Stimulated activated CD4-positive, alpha-beta T cell treated with anti-CD3 and anti-CD28 coated beads, Interleukin-1b, Interleukin-23, amount 100 ng/mL, for 1 hour (primary cell): ENCODE data around the gene PID1.

Experiments
- DNase-seq, 2 donors: peaks; one replicate each; pipeline ENCODE4 v3.0.0-alpha.2; 2020; ENCODE audit warnings: low read depth in 2 of 2

The PID1 gene

DNA sequence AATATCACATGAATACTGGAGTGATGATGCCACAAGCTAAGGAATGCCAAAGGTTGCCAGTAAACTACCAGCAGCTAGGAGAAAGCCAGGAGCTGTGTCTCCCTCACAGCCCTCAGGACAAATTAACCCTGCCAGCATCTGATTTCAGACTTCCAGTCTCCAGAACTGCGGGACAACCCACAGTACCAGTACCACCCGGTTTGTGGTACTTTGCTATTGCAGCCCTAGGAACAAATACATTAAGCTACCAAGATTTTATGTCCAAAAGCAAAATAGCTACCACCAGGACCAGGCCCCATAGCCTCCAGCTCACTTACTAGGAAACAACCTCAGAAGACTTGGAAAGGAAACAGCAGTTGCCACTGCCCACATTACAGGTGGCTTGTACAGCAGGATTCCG is 10.0 kb downstream of the PID1 start:
- DNase-seq = no peak

DNA sequence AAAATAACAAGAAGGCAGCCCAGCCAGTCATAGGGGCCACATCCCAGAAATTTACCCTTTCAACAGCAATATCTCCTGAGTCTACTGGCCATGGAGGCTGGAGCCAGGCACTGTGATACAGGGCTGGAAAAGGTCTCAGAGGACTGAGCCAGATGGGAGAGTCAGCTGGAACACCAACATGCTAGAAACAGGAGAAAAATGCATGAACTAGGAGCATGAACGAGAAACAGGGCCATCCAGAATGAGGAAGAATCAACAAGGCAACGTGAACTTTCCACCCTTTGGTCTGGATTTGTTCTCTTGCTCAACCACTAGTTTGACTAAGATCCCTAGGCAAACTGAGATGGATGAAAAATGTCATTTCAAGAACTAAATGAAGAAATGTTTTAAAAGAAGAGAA is 13.1 kb downstream of the PID1 start:
- DNase-seq = no peak

- no peak for DNase-seq
Measured at GRCh38 chr2:229256376-229256775, 14.7 kb downstream of the PID1 start.

DNA sequence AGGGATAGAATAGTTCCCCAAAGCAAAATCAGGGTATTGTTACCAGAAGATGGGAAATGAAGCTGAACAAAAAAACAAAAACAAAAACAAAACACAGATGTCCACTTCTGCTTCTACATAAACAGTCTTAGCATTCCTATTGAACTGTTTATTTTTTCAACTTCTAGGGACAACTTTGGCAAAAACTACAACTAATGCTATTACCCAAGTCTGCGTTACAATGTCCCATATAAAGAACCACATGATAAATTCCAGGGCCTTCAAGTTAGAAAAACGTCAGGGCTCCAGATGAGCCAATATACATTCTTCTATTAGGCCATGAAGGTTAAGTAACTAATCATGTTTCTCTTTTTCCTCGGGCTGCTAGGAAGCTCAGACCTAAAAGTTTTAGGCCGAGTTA is 16.9 kb downstream of the PID1 start:
- DNase-seq = no peak

- DNase-seq = no peak
Measured at GRCh38 chr2:229252996-229253395, 18.1 kb downstream of the PID1 start.

DNA sequence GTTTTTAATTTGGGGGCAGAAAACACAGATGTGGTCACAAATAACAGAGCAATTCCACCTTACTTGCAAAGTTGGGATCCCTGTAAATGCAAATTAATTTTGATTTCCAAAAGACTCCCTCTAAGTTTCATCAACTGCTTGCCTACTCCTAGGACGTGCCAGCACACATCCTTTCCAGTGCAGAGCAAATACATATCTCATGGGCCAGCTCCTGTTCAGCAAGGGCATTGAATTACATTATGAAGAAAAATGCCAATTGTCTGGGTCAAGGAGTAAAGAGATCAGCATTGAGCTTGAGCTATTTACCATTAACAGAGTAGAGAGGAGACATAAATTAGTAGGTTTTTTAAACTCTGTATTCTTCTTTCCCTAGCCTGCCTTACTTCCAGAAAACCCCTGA is 18.8 kb downstream of the PID1 start:
- no peak for DNase-seq

GRCh38 chr2:229249536-229249935 is 21.6 kb downstream of the PID1 start:
- no peak for DNase-seq

DNA sequence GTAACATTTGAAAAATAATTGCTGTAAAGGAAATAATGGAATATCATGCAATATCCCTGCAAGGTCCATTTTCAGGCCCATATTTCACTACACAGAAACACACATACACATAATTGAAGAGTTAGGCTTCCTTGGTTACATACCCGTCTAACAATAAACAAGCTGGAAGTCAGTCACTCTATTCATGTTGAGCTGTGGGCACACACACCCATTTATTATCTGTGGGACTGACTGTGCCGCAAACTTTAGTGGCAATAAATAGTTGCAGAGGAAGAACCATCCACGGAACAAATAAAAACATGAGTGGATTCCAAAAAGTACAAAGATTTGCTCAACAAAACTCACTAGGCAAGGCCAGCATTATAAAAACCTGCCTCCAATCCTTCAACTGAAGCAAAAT is 24.8 kb downstream of the PID1 start:
- DNase-seq = no peak

DNA sequence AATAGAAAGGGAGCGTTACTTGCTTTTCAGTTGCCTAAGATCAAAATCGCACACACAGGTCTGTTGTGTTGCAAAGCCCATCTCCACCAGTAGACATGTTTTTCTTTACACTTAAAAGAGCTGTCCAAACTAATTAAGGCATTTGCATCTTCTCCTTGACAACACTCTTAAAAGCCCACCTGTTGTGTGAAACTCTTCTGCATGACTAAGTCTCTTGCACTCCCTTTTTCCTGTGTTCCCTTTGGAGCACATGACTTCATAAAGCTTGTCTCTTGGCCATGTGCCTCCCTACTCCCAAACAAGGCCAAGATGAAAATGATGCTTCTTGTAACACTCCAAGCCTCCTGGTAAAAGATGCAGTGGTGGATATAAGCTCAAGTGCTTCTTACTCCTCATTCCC is 26.1 kb downstream of the PID1 start:
- no peak for DNase-seq

DNA sequence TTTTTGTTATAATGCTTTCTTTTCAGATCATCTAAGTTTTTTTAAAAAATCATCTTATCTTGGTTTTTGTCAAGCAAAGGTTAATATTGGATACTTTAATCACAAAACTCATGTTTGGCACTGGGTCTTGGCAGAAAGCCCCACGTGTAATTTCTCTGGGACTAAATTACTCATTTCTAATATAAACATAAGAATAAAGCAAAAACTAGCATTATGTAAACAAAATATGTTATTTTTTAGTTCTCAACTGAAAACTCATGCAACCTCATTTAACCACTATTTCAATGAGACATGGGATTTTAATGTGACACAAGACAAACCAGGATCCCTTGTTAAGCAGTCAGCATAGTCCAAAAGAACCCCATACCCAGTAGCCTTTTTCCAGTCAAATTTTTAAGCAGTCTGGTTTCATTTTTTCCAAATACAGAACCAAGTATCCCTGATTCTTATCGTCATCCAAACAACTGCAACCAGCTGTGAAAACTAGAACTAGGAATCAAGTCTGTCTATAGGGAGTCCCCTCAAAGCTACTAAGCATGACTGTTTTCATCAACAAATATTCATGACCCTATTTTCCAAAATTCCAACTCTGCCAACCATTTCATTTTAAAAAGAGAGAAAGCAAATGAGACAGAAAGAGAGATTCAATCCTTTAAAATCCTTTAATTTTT is 27.1 kb downstream of the PID1 start:
- DNase-seq = no peak

- DNase-seq = no peak
Measured at GRCh38 chr2:229240984-229241491, 30.0 kb downstream of the PID1 start.

GRCh38 chr2:229239021-229239420 is 32.1 kb downstream of the PID1 start:
- DNase-seq = no peak

- no peak for DNase-seq
Measured at GRCh38 chr2:229237270-229237669, 33.8 kb downstream of the PID1 start.

GRCh38 chr2:229235131-229235914 is 35.8 kb downstream of the PID1 start:
- no peak for DNase-seq

DNA sequence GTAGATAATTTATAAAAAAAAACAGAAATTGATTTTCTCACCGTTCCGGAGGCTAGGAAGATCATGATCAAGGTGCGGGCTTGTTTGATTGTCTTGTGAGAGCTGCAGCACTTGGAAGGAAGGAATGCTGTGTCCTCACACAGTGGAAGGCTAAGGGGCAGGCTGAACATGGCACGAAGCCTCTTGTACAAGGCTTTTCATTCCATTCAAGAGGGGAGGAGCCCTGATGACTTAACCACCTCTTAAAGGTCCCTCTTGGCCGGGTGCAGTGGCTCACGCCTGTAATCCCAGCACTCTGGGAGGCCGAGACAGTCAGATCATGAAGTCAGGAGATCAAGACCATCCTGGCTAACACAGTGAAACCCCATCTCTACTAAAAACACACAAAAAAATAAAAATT is 39.2 kb downstream of the PID1 start:
- no peak for DNase-seq

DNA sequence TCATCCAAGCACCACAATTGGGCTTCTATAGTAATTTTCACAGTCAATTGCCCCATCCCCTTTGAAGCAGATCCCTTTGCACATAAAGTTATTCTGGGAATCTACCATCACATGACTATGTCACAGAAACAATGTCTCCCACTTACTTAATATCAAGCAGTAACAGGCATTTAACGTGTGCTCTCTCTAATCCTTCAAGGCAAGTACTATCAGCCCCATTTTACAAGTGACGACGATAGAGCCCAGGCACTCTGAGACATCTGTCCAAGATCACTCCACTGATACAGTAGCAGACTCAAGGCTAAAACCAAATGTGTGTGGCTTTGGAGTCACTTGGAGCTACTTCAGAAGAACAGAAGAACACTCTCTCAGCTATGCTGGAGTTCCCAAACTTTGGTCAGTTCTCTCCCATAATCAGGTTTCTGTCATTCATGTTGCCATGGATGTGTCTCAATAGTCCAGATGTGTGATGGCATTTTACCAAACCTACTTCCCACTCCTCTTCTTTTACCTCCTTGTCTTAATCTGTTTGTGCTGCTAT is 39.7 kb downstream of the PID1 start:
- no peak for DNase-seq

DNA sequence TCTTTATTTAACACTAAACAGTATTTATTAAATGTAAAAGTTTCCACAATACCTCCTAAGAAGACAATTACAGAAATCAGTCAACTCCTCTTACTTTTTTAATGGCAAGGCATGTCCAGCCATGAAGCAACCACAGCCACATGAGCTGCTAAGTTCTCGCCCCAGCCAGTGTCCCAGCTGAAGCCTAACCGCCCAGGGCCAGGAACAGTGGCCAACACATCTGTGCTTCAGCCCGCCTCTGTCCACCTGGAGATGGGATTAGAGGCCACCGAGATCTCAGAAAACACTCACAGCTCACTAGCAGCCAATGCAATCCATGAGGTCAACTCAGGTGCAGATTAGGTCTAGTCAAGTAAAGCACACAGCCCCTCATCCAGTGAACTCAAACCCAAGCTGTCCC is 40.2 kb downstream of the PID1 start:
- no peak for DNase-seq

DNA sequence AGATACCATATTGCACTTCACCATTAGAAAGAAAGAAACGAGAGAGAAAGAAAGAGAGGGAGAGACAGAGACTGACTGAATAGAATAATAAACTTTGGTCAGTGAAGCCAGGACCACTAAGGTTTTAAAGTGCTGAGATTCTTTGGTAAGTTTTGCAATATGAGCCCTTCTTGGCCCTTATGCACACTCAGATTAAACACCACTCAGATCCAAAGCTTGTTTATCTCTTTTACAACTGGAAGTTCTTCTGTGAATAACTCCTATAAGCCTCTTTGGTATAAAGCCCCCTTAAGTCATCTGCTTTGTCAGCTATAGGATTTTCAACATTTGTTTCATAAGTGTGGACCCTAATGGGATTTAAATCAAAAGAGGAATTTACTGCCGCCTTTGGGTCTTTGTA is 40.8 kb downstream of the PID1 start:
- DNase-seq = no peak

- DNase-seq = no peak
Measured at GRCh38 chr2:229226382-229226781, 44.7 kb downstream of the PID1 start.

GRCh38 chr2:229223107-229223506 is 48.0 kb downstream of the PID1 start:
- DNase-seq = no peak

- DNase-seq = no peak
Measured at GRCh38 chr2:229221641-229222040, 49.4 kb downstream of the PID1 start.

- DNase-seq = no peak
Measured at GRCh38 chr2:229220254-229220653, 50.8 kb downstream of the PID1 start.

DNA sequence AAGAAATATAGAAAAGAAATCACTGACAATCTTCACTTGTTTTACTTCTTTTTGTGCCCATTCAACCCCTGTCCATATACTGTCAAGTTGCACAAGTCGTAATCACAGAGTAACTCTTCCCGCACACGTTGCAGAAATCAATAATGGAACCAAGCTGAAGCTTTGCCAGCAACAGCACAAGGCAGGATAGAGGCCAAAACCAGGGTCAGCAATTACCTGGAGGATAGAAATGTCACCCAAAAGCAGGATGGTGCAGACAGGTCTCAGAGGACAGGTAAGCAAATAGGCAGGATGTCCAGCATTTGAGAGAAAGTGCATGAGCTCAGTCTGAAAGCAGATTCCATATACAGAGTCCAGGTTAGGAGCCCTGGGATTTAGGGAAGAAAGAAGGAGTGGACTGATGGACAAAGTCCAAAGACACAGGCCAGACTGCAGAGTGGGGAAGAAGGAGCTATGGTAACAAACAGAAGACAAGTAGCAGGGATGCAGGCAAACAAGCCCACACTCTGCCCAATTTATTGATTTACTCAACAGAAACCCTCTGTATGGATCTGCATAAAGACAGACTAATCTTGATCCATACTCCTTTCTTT is 52.7 kb downstream of the PID1 start:
- DNase-seq = no peak
